ENCODE results near the gene ELN.

Gene ELN

GRCh38 chr7:74053589-74054186 is 25.7 kb downstream of the ELN start:
- Histone ChIP-seq H2AFZ (ENCODE audit: low read depth, low read length) (no peak overlapping the region), H3K36me3 (replicated peaks; ENCODE audit: low read depth, low read length) (no peaks in the 10 kb centered on the region), H3K9me3 (ENCODE audit: insufficient read depth, low read length) (no peaks in the 10 kb centered on the region), H3K4me2 (ENCODE audit: low read length) (no peak overlapping the region), H3K4me1 (ENCODE audit: low read length) (no peaks in the 10 kb centered on the region), H3K27me3 (ENCODE audit: low read depth, low read length) (peaks cover 16% of the 10 kb centered on the region), H3K27ac (ENCODE audit: low read length) (no peak overlapping the region), H4K20me1 (ENCODE audit: insufficient read depth, low read length) (no peaks in the 10 kb centered on the region), H3K79me2 (ENCODE audit: low read length) (no peaks in the 10 kb centered on the region), H3K4me3 (ENCODE audit: low read length) (no peak overlapping the region), H3K9ac (ENCODE audit: low read length) (no peak overlapping the region)
- no peak for TF ChIP-seq EZH2phosphoT487 (IDR thresholded peaks at IDR 0.05; ENCODE audit: low read depth)
- no peak for TF ChIP-seq CTCF (IDR thresholded peaks at IDR 0.05; ENCODE audit: low read depth, low read length)

- Histone ChIP-seq H3K9ac (ENCODE audit: low read length) (no peak overlapping the region), H3K9me3 (ENCODE audit: insufficient read depth, low read length) (no peaks in the 10 kb centered on the region), H3K4me3 (ENCODE audit: low read length) (no peak overlapping the region), H3K4me2 (ENCODE audit: low read length) (no peak overlapping the region), H3K27ac (ENCODE audit: low read length) (no peak overlapping the region), H3K27me3 (ENCODE audit: low read depth, low read length) (peaks cover 16% of the 10 kb centered on the region), H3K36me3 (replicated peaks; ENCODE audit: low read depth, low read length) (no peaks in the 10 kb centered on the region), H3K4me1 (ENCODE audit: low read length) (no peaks in the 10 kb centered on the region), H2AFZ (ENCODE audit: low read depth, low read length) (no peak overlapping the region), H3K79me2 (ENCODE audit: low read length) (no peaks in the 10 kb centered on the region), H4K20me1 (ENCODE audit: insufficient read depth, low read length) (no peaks in the 10 kb centered on the region)
- no peak for TF ChIP-seq CTCF (IDR thresholded peaks at IDR 0.05; ENCODE audit: low read depth, low read length)
- TF ChIP-seq EZH2phosphoT487 (IDR thresholded peaks at IDR 0.05; ENCODE audit: low read depth): no peak
Measured at GRCh38 chr7:74056096-74056915, 28.3 kb downstream of the ELN start.

GRCh38 chr7:74057216-74057925 is 29.4 kb downstream of the ELN start:
- Histone ChIP-seq H3K36me3 (replicated peaks; ENCODE audit: low read depth, low read length) (no peaks in the 10 kb centered on the region), H3K79me2 (ENCODE audit: low read length) (no peaks in the 10 kb centered on the region), H2AFZ (ENCODE audit: low read depth, low read length) (no peak overlapping the region), H3K4me1 (ENCODE audit: low read length) (no peaks in the 10 kb centered on the region), H3K9me3 (ENCODE audit: insufficient read depth, low read length) (no peaks in the 10 kb centered on the region), H3K27ac (ENCODE audit: low read length) (no peak overlapping the region), H4K20me1 (ENCODE audit: insufficient read depth, low read length) (no peaks in the 10 kb centered on the region), H3K4me2 (ENCODE audit: low read length) (no peak overlapping the region), H3K27me3 (ENCODE audit: low read depth, low read length) (peaks cover 8% of the 10 kb centered on the region), H3K4me3 (ENCODE audit: low read length) (no peak overlapping the region), H3K9ac (ENCODE audit: low read length) (no peak overlapping the region)
- TF ChIP-seq CTCF (IDR thresholded peaks at IDR 0.05; ENCODE audit: low read depth, low read length) (no peak), EZH2phosphoT487 (IDR thresholded peaks at IDR 0.05; ENCODE audit: low read depth) (no peak)

- Histone ChIP-seq H4K20me1 (ENCODE audit: insufficient read depth, low read length) (no peaks in the 10 kb centered on the region), H3K4me1 (ENCODE audit: low read length) (no peaks in the 10 kb centered on the region), H3K27me3 (ENCODE audit: low read depth, low read length) (peaks cover 8% of the 10 kb centered on the region), H3K9ac (ENCODE audit: low read length) (no peak overlapping the region), H3K9me3 (ENCODE audit: insufficient read depth, low read length) (no peaks in the 10 kb centered on the region), H2AFZ (ENCODE audit: low read depth, low read length) (no peak overlapping the region), H3K79me2 (ENCODE audit: low read length) (no peaks in the 10 kb centered on the region), H3K36me3 (replicated peaks; ENCODE audit: low read depth, low read length) (no peaks in the 10 kb centered on the region), H3K4me2 (ENCODE audit: low read length) (no peak overlapping the region), H3K4me3 (ENCODE audit: low read length) (no peak overlapping the region), H3K27ac (ENCODE audit: low read length) (no peak overlapping the region)
- no peak for TF ChIP-seq CTCF (IDR thresholded peaks at IDR 0.05; ENCODE audit: low read depth, low read length)
- no peak for TF ChIP-seq EZH2phosphoT487 (IDR thresholded peaks at IDR 0.05; ENCODE audit: low read depth)
Measured at GRCh38 chr7:74057987-74058386, 30.0 kb downstream of the ELN start.
